ENCODE measurements around the gene CBLB. TPM values are rescaled to one million over a fixed set of nuclear protein-coding genes. Genes with fewer than 3 reads are reported as not detected.

CBLB gene
- total RNA-seq, 4 donors from 2014 or later, result 154 to 177 (median 169) TPM

DNA sequence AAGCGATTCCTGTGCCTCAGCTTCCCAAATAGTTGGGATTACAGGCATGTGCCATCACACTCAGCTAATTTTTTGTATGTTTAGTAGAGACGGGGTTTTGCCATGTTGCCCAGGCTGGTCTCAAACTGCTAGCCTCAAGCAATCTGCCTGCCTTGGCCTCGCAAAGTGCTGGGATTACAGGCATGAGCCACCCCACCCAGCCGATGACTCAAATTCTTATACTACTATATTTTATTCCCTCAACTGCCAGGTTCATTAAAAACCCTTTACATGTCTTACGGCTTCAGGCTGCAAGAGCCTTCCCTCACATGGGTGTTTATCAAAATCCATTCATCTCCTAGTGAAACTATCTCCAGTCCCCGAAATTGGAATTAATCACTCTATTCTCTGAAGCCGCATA is 63.4 kb downstream of the CBLB start:
- Histone ChIP-seq H3K36me3 (no peaks in the 10 kb centered on the region), H3K4me3 (no peak overlapping the region), H3K4me1 (peaks cover 0 to 37% (median 8%) of the 10 kb centered on the region in 4 donors), H3K27ac (no peak overlapping the region), H3K27me3 (no peaks in the 10 kb centered on the region), H3K9me3 (no peaks in the 10 kb centered on the region)
- DNase-seq (ENCODE audit: low spot score in 2 of 2), result no peak
- 87 to 91% methylated on average over 7 of the region's 7 CpGs for WGBS, 2 donors
- no peak for TF ChIP-seq POLR2A (IDR thresholded peaks at IDR 0.05)
- TF ChIP-seq EP300 (IDR thresholded peaks at IDR 0.05), result no peak
- TF ChIP-seq, protein P1, sequence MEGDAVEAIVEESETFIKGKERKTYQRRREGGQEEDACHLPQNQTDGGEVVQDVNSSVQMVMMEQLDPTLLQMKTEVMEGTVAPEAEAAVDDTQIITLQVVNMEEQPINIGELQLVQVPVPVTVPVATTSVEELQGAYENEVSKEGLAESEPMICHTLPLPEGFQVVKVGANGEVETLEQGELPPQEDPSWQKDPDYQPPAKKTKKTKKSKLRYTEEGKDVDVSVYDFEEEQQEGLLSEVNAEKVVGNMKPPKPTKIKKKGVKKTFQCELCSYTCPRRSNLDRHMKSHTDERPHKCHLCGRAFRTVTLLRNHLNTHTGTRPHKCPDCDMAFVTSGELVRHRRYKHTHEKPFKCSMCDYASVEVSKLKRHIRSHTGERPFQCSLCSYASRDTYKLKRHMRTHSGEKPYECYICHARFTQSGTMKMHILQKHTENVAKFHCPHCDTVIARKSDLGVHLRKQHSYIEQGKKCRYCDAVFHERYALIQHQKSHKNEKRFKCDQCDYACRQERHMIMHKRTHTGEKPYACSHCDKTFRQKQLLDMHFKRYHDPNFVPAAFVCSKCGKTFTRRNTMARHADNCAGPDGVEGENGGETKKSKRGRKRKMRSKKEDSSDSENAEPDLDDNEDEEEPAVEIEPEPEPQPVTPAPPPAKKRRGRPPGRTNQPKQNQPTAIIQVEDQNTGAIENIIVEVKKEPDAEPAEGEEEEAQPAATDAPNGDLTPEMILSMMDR (IDR thresholded peaks at IDR 0.05), result no peak

DNA sequence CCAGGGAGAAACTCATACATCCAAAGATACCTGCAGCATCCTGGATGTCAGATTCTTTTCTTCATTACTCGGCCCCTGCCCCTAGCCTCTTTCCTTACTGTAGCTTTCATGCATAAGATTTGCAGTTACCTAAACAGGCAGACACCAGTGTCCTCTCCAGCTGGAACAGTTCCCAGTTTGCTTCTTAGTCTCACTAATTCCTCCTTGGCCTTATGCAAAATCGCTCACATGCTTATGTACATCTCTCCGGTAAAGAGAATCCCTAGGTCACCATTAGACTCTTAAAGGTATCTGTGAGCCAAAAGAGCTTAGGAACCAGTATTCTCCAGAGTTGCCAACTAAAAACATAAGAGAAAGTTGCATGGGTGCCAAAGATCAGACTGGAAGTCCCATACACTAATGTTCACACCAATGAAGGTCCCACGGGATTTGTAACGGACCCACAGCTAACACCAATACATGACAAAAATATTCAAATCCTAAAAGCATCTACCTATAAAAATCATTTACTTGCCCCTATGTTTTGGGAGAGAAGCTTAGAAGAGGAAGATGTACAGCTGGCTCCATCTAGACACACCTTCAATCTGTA is 66.6 kb downstream of the CBLB start:
- WGBS, 2 donors, result 93 to 94% methylated on average over 5 of the region's 5 CpGs
- DNase-seq (ENCODE audit: low spot score in 2 of 2), result no peak
- Histone ChIP-seq H3K27me3 (no peaks in the 10 kb centered on the region), H3K4me3 (no peak overlapping the region), H3K9me3 (no peaks in the 10 kb centered on the region), H3K4me1 (peaks cover 0 to 26% (median 7%) of the 10 kb centered on the region in 4 donors), H3K27ac (no peak overlapping the region), H3K36me3 (no peaks in the 10 kb centered on the region)
- TF ChIP-seq EP300 (IDR thresholded peaks at IDR 0.05) (no peak), POLR2A (IDR thresholded peaks at IDR 0.05) (no peak)
- TF ChIP-seq, protein P1 (IDR thresholded peaks at IDR 0.05), result no peak

DNA sequence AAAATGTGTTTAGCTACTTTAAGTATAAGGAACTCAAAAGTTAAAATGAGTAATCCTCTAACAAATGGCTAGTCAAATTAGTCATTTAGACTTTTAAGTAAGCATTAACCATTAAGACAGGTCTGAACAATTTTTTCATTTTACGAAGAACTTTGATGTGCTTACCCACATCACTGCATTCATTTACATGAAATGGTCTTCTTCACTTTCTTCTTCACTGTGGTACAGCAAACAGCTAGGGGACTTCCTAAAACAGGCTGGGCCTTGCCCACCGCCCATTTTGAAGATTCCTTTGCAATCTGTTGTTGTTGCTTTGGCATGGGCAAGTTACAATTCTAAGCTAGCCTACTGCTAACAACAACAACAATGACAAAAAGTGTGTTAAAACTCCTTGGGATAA is 67.4 kb downstream of the CBLB start:
- WGBS, 2 donors, result 93 to 97% methylated on average over 2 of the region's 2 CpGs
- TF ChIP-seq POLR2A (IDR thresholded peaks at IDR 0.05) (no peak), EP300 (IDR thresholded peaks at IDR 0.05) (no peak)
- TF ChIP-seq, protein P1 (IDR thresholded peaks at IDR 0.05), result no peak
- DNase-seq (ENCODE audit: low spot score in 2 of 2), result no peak
- Histone ChIP-seq H3K4me1 (peaks cover 0 to 20% (median 3%) of the 10 kb centered on the region in 4 donors), H3K36me3 (no peaks in the 10 kb centered on the region), H3K9me3 (peaks cover 0 to under 1% (median 0%) of the 10 kb centered on the region in 4 donors), H3K4me3 (no peak overlapping the region), H3K27me3 (no peaks in the 10 kb centered on the region), H3K27ac (no peak overlapping the region)

DNA sequence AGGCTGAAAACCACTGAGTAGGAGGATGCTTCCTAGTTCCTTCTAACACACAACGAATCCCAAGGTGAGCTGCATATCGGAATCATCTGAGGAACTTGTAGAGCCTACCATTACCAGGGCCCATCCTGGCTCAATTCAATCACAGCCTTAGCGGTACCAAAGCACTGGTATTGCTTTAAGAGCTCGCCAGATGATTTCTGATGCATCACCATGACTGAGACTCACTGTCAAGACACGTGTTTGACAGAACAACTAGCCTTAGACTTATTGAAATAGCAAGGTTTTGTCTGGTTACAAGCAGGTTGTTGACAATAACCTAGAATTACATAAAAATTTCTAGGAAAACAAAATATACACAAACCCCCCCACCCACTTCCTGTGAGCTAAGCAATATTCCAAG is 68.5 kb downstream of the CBLB start:
- no peak overlapping the region for H3K27ac ChIP-seq
- peaks cover 0 to 12% (median 3%) of the 10 kb centered on the region in 4 donors for H3K4me1 ChIP-seq
- peaks cover 0 to 7% (median 0%) of the 10 kb centered on the region in 4 donors for H3K9me3 ChIP-seq
- DNase-seq (ENCODE audit: low spot score in 2 of 2), result no peak
- H3K4me3 ChIP-seq, result no peak overlapping the region
- no peaks in the 10 kb centered on the region for H3K27me3 ChIP-seq
- no peaks in the 10 kb centered on the region for H3K36me3 ChIP-seq
- 61 to 77% methylated on average over 5 of the region's 5 CpGs for WGBS, 2 donors
- TF ChIP-seq, protein P1 (IDR thresholded peaks at IDR 0.05), result no peak
- TF ChIP-seq POLR2A (IDR thresholded peaks at IDR 0.05) (no peak), EP300 (IDR thresholded peaks at IDR 0.05) (no peak)

DNA sequence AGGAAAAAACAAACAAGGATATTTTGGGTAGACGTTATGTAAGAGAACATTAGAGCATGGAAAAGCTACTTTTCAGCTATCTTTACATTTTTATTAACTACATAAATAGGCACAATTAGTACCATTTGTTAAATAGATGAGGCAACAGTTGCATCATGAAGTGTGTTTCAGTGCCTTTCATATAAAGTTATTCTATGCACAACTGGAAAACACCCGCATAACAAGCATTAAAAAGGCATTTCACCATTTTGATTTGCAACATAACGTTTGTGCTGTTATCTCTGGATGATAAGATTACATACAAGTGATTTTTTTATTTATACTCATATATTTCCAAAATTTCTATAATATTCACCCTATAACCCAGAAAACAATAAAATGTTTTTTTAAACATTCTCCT is 69.5 kb downstream of the CBLB start:
- Histone ChIP-seq H3K9me3 (peaks cover 0 to 7% (median 0%) of the 10 kb centered on the region in 4 donors), H3K36me3 (no peaks in the 10 kb centered on the region), H3K4me1 (peaks cover 0 to 19% (median 3%) of the 10 kb centered on the region in 4 donors), H3K27me3 (no peaks in the 10 kb centered on the region), H3K4me3 (no peak overlapping the region), H3K27ac (no peak overlapping the region)
- TF ChIP-seq, protein P1 (IDR thresholded peaks at IDR 0.05), result no peak
- TF ChIP-seq EP300 (IDR thresholded peaks at IDR 0.05) (no peak), POLR2A (IDR thresholded peaks at IDR 0.05) (no peak)
- no peak for DNase-seq (ENCODE audit: low spot score in 2 of 2)
- 83 to 85% methylated on average over 3 of the region's 3 CpGs for WGBS, 2 donors

Data from tibial nerve (tissue), 4 donors.